Adrenal gland (tissue), 5 donors: ENCODE results near the gene RASD2.

Experiments
- POLR2A ChIP-seq, 2 donors: fragments of 450-650 bp; IDR thresholded peaks; one replicate each; pipeline ENCODE4 v1.6.1; 2017; ENCODE audit warnings: antibody characterized with exemption in 2 of 2, mild to moderate bottlenecking in 2 of 2, moderate library complexity in 1 of 2
- TF ChIP-seq, protein P1 (sequence below), 6 experiments: fragments of 450-650 bp in 4 of 6; fragments of 200-600 bp in 2 of 6; sonication (generic) in 1 of 6; IDR thresholded peaks; 1 replicate in 5 of 6; 2 replicates in 1 of 6; pipeline versions ENCODE4 v1.5.1 to v1.8.0; 2016 to 2021; ENCODE audit warnings: antibody characterized with exemption in 6 of 6, mild to moderate bottlenecking in 2 of 6, moderate library complexity in 1 of 6
- donor health status: DM: no; HTN: no; CAD: no.

DNA sequence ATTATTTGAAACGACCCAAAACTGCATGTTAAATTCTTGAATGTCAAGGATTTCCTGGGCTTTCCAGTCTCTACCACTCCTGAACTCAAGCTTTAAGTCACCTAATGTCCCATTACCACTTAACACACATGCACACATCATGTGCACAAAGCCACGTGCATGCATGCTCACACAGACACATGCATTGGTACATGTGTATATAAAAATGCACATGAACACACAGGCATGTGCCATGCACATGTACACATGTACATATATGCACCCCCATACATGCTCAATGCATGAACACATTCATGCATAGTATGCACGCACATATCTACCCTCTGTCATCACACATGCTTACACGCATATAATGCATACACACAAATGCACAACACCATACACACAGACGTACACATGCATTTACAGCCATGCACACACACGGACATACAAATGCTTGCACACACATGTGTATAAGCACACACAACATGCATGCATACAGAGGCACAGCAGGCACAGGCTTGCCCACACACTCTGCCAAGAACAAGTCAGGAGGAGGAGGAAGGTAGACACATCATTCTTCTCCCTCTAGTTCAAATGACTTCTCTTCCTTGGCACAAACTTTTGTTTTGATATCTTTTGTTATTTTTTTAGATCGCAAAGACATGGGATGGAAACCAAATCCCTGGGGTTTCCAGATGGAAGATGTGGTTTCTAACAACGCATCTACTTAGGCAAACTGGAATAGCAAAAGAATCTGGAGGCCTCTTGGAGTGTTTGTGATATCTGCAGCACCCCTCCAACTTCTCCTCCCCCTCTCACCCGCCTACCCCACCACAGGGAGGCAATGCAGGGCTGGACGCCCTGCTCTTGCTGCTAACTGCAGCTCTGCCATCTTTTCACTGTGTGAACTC is 24.6 kb downstream of the RASD2 start:
- TF ChIP-seq, protein P1, sequence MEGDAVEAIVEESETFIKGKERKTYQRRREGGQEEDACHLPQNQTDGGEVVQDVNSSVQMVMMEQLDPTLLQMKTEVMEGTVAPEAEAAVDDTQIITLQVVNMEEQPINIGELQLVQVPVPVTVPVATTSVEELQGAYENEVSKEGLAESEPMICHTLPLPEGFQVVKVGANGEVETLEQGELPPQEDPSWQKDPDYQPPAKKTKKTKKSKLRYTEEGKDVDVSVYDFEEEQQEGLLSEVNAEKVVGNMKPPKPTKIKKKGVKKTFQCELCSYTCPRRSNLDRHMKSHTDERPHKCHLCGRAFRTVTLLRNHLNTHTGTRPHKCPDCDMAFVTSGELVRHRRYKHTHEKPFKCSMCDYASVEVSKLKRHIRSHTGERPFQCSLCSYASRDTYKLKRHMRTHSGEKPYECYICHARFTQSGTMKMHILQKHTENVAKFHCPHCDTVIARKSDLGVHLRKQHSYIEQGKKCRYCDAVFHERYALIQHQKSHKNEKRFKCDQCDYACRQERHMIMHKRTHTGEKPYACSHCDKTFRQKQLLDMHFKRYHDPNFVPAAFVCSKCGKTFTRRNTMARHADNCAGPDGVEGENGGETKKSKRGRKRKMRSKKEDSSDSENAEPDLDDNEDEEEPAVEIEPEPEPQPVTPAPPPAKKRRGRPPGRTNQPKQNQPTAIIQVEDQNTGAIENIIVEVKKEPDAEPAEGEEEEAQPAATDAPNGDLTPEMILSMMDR (IDR thresholded peaks at IDR 0.05): no peak
- TF ChIP-seq POLR2A (IDR thresholded peaks at IDR 0.05): no peak
